GM21526 (cell line): ENCODE measurements around the gene SPECC1.
"Not testable (repeated sequence)": the region's sequence is repeated elsewhere in the genome, so short reads cannot be mapped to it uniquely, and the experiment has no call there.

Source experiments
- ATAC-seq: cut with Tn5 transposase; IDR thresholded peaks from one replicate; pipeline ENCODE4 v1.9.1; 2021; ENCODE audit warnings: moderate library complexity; ENCODE audit not compliant: unreplicated experiment, low FRiP score

SPECC1 gene, protein sequence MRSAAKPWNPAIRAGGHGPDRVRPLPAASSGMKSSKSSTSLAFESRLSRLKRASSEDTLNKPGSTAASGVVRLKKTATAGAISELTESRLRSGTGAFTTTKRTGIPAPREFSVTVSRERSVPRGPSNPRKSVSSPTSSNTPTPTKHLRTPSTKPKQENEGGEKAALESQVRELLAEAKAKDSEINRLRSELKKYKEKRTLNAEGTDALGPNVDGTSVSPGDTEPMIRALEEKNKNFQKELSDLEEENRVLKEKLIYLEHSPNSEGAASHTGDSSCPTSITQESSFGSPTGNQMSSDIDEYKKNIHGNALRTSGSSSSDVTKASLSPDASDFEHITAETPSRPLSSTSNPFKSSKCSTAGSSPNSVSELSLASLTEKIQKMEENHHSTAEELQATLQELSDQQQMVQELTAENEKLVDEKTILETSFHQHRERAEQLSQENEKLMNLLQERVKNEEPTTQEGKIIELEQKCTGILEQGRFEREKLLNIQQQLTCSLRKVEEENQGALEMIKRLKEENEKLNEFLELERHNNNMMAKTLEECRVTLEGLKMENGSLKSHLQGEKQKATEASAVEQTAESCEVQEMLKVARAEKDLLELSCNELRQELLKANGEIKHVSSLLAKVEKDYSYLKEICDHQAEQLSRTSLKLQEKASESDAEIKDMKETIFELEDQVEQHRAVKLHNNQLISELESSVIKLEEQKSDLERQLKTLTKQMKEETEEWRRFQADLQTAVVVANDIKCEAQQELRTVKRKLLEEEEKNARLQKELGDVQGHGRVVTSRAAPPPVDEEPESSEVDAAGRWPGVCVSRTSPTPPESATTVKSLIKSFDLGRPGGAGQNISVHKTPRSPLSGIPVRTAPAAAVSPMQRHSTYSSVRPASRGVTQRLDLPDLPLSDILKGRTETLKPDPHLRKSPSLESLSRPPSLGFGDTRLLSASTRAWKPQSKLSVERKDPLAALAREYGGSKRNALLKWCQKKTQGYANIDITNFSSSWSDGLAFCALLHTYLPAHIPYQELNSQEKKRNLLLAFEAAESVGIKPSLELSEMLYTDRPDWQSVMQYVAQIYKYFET

DNA sequence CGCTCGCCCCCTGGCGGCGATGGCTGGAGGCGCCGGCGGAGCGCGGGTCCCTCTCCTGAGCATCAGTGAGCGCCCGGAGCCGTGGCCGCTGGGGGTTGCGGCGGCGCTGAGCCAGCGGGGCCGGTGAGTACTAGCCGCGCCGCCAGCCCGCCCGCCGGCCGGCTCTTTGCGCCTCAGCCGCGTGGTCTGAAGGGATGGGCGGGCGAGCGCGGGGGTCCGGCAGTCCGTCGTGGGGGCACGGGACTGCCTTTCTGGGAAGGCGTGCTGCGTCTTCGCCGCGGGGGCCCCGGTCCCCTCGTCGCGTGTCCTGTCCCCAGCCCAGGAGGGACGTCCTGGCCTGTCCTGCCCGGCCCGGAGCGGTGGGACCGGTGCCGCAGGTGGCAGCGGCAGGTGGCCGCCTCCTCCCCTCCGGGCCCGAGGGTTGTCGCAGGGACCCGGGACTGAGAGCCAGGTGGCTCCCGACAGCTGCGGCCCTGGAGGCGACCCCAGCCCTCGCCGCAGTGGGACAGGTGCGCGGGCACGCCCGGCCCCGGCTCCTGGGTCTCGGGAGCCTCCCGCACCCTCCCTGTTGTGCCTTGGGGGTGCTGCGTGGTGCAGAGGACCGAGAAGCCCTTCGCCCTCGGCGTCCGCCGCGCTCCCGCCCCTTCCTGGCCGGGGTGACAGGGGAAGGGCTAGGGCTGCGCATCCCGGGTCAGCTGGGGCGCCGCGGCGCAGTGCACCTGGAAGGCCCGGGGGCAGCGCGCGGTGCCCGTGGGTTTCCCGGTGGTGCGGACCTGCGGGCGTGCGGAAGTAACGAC lies at the start of gene SPECC1:
Gene SPECC1 (plus strand): TSS at position 58 of the 797 bp plus-strand sequence. CDS start 87,293 bp downstream, outside the sequence.
- peak; percentile 86 for ATAC-seq

DNA sequence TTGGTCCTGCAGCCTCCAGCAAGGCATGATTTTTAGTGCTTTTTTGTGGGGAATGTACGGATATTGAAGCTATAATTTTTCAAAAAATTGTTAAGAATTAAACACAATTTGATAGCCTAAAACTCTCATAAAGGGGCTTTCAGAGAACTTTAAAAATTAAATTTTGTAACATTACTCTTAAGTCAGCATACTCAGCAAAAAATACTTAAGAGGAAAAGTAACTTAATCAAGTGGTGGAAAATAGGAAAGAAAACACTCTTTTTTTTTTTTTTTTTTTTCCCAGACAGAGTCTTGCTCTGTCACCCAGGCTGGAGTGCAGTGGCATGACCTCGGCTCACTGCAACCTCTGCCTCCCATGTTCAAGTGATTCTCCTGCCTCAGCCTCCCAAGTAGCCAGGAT lies 46.2 kb upstream of the SPECC1 start:
- ATAC-seq: not testable (repeated sequence)

DNA sequence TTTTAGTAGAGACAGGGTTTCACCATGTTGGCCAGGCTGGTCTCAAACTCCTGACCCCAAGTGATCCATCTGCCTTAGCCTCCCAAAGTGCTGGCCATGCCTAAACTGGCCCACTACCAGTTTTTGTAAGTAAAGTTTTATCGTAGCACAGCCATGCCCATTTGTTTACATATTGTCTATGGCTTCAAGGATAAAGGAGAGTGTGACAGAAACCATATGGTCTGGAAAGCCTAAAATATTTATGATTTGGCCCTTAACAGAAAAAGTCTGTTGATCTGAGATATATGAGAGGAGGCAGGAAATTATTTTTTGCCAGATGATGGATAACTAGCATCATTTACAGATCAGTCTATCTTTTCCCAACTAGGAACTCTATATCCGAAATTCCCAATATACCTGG lies 36.0 kb upstream of the SPECC1 start:
- no peak for ATAC-seq

DNA sequence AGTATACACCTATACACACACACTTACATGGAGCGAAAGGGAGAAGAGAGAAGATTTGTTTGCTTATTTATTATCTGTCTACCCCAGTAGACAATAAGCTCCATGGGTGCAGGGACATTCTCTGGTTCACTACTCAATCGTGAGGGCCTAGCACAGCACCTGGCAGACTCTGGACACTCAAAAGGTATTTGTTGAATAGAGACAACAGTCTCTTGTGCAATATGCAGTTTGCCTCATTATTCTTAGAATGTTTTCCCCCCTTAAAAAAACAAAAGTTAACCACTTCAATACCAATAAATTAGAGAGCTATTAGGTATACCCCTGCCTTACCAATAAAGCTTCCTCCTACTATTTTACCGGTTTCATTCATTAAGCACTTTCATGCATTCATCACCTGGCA lies 33.6 kb upstream of the SPECC1 start:
- ATAC-seq: no peak

DNA sequence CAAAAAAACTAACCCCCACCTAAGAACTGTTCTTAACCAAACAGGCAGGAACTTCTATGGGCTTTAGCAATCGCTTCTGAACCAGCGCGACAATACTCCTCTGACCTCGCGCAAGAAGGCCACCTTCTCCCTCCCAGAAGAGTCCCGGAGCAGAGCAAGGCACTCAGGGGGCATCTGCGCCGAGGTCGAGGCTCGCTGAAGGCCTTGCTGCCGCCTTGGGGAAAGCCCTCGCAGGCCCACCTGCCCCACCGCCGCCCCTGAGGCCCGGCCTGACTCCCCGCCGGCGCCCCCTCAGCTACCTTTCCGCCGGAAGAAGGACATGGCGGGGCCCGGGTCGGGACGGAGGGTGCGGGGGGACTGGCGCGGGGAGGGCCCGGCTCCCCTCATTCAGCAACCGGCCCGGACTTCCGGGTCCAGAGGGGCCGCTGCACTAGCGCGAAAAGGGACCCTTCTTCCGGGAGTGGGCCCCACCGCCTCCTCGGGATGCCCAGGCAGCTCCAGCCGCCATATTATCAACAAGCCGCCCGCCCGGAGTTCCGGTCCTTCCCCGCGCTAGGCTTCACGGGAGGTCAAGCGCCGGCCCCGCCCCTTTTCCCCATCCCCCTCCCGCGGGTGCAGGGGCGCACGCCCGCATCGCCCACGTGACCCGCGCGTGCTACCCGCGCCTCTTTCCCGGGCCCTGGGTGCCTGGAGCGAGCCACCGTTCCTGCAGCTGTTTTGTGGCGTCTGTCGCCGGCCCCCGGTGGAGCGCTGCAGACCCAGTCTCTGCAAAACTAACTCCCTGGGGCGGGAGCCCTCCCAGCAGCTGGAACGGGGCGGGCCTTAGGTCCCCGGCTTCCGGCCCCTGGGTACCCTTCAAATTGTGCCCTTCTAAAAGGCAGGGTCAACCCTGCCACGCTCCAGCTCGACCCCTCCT lies 31.6 kb upstream of the SPECC1 start, which contains the start of gene AKAP10:
Gene AKAP10 (minus strand): TSS at position 536 of the 916 bp plus-strand sequence. CDS start 149 bp downstream, at position 387.
- ATAC-seq: peak; percentile 64

DNA sequence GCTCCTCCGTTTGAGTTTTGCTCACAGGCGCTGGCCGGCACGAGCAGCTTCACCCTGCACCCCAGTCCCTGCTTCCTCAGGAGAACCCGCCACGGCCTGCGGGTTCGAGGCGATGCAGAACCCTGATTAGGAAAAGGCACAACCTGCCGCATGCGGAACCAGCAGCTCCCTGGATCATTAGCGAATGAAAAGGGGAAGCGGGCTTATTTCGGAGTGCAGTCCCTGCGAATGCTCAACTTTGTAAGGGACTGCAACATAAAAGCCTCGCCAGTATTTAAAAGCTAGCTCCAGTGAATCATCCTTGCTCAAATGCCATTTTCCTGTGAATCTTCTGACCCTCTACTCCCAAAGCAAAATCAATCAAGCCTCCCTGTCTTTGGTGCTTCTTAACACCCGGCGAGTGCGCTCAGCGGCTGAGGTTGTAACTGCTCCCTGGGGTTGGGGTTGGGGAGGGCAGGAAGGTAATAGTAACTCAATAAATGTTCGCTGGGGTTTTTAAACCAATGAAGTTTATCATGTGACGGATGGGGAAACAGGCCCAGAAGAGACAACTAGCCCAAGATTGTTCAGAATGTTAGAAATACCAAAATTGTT lies 30.9 kb upstream of the SPECC1 start:
- ATAC-seq: peak; percentile 32

DNA sequence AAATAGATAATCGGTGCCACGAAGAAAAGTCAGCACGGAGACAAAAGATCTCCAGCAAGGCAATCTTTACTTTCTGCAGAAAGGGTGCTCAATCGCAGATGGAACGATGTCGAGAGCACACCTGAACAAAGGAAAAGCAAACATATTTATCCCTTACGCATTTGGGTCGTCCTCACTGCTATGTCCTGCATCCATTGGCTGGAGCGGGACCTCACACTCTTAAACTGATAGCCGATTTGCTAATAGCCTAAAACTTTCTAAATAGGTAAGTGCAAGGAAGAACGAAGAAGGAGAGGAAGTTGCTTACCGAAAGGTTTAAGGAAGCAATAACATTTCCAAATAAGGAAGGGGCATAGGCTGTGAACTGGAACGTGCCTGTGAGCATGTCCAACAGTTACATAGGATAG lies 30.4 kb upstream of the SPECC1 start:
- no peak for ATAC-seq

DNA sequence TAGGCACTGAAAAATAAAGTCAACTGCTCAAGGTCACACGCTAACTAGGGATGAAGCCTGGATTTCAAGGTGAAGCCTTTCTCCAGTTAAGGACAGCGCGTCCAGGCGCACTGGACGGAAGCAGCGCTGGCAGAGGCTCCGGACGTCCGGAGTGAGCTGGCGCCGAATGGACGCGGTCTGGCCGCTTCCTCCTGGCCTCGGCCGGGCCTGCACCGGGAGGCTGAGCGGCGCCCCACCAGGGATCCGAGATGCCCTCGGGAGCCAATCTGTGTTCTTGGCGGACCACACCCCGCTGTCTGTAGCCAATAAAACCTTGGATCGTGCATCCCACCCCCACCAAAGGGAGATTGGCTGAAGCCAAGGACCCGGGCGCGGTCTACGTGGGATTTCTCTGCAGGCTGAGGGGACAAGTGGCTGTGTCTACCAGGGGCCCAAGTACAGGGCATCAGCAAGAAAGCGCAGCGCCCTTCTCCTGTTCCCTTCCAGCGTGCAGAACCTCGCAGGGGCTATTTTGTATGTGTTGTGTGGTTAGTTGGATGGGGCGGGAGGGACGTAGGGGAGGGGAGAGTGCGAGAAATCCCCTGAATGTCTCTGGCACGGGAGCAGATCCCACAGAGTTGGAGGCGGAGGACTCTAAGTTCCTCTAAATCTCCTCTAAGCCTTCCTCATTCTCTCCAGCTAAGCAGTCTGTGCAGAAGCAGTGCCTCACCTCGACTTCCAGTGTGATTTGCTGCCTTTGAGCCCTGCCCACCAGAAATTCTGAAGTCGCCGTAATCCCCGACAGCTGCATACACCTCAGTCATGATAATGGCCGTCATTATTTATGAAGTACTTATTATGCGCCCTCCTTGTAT lies 29.0 kb upstream of the SPECC1 start:
- ATAC-seq: no peak

DNA sequence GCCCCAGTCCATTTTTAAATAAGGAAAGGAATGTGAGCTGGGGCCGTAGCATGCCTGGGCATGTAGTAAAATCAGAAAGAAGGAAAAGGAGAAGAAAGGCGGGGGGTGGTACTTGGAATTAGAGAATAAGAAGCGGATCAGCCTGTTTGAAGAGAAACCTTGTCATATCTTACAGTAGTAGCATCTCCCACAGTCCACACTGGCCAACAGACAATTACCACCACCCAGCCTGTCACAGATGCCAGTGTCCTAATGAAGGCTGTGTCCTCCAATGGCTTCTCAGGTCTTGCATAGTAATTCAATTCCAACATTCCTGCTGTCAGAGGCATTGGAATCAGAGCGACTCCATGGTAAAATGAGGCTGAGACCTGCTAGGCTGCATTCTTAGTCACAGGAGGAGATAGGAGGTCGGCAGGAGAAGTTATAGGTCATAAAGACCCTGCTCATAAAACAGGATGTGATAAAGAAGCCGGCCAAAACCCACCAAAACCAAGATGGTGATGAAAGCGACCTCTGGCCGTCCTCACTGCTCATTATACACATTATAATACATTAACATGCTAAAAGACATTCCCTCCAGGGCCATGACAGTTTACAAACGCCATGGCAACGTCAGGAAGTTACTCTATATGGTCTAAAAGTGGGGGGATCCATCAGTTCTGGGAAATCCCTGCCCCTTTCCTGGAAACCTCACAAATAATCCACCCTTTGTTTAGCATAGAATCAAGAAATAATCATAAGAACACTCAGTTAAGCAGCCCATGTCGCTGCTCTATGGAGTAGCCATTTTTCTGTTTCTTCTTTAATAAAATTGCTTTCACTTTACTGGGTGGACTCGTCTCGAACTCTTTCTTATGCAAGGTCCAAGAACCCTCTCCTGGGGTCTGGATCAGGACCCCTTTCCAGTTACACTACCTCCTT lies 22.0 kb upstream of the SPECC1 start:
- no peak for ATAC-seq

DNA sequence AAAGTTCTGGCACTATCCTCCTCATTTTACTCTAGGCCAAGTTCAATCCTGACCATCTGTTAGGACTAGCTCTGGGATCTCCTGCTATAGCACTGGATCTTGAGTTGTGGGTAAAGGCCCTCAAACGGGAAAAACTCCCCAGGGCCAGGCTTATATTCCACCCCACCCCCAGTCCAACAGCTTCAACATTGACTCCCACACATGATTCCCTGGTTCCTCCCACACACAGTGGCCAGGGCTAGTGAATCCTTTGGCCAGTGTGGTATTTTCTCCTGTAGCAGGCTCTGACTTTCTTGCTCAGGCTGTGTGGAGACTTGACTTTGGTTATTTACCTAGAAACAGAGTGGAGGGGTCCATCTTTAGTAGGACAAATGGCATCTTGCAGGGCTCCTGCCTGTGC lies 21.3 kb upstream of the SPECC1 start:
- no peak for ATAC-seq

DNA sequence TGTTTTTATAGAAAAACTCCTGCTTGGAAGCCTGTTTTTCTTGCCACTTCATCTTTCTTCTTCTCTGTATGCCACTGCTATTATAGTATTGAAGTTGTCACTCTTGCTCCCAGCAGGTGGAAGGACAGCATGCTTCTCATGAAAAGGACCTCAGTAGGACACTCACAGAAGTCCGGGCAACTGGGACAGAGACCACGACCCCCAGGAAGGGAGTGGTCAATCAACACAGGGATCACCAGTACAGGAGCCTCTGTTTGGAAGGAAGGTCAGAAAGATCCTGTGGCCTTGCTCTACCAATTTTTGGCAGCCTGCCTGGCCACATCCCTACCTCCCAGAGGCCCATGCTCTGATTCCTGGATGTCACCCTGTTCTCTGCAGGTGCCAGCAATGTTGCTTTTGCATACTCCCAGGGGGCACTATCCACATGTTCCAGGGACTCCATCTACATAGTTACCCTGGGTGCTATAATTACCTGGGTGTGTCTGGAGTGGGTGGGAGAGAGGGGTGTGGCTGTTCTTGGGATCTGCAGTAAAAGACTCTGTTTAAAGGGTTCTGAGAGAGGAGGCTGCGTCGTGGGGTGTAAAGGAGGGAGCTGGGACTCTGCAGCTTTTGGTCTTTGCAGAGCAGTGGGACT lies 17.8 kb upstream of the SPECC1 start:
- ATAC-seq: no peak

DNA sequence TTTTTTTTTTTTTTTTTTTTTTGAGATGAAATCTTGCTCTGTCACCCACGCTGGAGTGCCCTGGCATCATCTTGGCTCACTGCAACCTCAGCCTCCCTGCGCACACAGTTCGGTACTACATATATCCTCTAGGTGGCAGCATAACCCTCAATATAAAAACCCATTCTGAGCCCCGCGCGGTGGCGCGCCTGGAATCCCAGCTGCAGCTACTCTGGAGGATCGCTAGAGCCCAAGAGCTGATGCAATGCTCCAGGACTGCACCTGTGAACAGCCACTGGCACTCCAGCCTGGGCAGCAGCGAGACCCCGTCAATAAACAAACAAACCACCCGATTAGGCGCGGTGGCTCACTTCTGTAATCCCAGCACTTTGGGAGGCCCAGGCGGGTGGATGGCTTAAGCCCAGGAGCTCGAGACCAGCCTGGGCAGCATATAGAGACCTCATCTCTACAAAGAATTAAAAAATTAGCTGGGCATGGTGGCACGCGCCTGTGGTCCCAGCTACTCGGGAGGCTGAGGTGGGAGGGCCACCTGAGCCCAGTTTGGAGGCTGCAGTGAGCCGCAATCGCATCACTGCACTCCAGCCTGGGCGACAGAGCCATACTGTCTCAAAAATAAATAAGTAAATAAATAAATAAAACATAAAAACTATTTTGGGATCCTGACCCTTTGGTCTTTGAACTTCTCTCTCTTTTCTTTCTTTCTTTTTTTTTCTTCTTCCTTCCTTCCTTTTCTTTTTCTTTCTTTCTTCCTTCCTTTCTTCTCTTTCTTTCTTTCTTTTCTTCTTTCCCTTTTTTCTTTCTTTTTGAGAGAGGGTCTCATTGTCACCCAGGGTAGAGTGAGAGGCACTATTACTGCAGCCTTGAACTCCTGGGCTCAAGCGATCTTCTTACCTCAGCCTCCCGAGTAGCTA lies 16.1 kb upstream of the SPECC1 start:
- ATAC-seq: peak; percentile 76

DNA sequence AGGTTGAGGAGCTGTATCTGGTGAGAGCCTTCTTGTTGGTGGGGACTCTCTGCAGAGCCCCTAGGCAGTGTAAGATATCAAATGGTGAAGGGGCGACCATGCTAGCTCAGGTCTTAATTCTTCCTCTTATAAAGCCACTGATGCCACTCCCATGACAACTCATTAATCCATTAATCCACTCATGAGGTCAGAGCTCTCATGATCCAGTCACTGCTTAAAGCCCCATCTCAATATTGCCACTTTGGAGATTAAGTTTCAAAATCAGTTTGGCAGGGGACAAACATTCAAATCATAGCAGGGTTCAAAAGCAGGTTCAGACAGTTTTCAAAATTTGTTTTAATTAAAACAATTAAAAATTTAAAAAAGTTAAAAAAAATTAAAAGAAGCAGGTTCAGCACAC lies 13.1 kb upstream of the SPECC1 start:
- no peak for ATAC-seq

DNA sequence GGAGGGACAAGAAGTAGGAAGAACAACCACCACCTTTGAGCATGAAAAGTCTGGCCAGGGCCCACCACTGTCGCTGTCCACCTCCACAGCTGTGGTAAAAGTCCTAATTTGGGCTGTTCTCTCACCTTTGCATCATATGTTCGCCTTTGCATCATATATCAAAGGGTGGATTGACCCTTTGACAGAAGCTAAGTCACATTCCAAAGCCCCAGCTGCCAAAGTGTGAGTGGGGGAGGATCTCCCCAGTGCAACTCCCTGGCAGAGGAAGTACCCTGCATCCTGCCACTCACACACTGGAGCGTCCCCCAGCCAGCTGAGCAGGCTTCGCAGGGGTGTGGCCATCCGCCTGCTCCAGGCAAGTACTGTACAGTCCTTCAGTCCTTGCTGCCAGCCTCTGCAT lies 12.7 kb upstream of the SPECC1 start:
- no peak for ATAC-seq

DNA sequence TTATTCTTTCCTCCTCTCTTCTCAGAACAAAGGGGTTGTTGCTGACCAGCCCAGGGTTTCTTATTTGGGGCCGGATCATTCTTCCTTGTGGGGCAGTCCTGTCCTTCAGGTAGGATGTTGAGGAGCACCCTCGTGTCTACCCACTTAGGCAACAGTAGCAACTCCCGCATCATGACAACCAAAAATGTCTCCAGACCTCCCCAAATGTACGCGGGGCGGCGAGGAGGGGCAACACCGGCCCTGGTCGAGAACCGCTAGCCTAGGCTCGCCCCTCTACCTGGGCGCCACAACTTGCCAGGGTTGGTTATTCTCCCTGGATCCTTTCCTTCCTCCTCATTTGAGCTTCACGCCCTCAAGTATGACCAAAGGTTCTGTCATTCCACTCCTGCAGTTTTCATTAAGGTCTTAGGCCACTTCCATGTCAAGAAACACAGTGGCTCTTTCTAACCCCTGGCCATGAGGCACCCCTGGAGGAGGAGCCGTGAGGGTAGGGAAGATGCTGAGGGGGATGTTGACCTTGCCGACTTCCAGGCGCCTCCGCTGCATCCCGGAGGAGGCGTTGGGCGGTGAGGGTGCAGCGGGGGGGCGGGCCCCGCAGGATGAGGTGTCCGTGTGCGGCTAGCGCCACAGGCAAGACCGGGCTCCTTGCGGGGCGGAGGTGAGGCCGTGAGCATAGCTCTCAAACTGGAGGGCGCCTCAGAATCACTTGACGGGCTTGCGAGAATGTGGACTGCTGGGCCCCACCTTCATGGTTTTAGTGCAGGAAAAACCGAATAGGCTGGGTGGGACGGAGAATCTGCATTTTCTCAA lies 712 bp upstream of the SPECC1 start:
- ATAC-seq: peak; percentile 28
